Activated effector memory CD4-positive, alpha-beta T cell treated with Interleukin-2 at 50 U/mL for 16 hours (primary cell): ENCODE data around the gene IRGQ.
"Not testable (repeated sequence)": the region's sequence is repeated elsewhere in the genome, so short reads cannot be mapped to it uniquely, and the experiment has no call there.

ENCODE experiments used
- DNase-seq: peaks from one replicate; pipeline ENCODE4 v3.0.0-alpha.2; 2020

Gene IRGQ

DNA sequence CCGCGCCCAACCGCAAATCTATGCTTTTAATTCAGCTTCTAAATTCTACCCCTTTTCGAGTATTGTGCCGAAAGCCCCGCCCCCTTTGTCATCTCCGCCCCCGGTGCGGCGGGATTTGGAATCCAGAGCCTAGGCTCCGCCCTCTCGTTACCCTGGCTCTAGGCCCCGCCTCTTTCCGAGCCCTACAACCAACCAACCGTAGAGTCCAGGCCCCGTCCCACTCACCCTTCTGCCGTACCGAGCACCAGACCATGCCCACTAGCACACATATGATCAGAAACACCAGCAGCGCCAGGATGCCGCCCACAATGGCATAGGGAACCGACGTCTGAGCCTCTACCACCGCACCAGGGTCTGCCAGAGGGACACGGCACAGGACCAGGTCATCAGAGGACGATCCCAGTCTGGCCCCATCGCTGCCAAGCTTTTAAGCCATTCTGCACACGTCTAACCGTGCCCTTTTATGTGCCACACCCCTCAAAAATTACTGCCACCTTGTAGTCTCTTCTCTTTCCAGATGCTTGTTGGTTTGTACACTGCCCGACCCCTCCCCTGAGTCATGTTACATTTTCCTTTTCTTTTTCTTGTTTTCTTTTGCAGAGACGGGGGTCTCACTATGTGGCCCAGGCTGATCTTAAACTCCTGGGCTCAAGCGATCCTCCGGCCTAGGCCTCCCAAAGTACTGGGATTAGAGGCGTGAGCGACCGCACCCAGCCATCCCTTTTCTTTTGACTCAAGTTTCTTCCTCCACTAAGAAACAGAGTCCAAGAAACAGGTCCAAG lies 28.1 kb upstream of the IRGQ start:
- DNase-seq: no peak

DNA sequence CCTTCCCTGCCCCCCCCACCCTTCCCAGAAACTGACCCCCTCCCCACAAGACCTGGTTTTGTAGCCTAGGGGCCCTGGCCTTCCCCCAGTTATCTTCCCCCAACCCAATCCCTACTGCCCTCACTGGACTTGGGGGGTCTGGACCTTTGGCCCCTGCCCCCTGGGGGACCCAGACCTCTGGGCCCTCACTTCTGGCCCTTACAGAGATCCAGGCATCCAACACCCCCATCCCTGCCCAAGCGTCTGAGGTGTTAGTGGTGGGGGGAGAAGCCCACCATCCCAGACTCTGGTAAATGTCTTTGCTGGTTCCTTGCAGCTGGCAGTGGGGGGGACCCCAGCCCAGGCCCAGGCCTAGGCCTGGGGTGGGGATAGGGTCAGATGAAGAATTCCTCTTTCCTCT lies 27.0 kb upstream of the IRGQ start:
- no peak for DNase-seq

DNA sequence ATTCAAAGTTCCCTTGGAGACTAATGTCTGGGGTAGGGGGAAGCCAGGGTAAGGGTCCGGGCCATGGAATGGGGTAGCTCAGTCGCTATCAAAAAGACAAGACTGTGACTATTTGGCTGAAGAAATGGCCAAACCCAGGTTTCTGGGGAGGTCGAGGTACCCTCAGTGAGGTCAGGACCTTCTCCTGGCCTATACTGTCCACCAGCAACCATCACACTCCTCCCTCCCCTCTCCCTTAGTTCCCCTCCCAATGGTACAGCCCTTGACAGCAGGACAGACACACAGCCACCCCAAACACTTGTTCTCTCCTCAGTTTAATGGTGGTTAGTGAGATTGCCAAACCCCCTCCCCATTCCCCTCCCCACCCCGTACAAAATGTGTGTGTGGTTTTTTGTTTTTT lies 26.1 kb upstream of the IRGQ start:
- DNase-seq: no peak

DNA sequence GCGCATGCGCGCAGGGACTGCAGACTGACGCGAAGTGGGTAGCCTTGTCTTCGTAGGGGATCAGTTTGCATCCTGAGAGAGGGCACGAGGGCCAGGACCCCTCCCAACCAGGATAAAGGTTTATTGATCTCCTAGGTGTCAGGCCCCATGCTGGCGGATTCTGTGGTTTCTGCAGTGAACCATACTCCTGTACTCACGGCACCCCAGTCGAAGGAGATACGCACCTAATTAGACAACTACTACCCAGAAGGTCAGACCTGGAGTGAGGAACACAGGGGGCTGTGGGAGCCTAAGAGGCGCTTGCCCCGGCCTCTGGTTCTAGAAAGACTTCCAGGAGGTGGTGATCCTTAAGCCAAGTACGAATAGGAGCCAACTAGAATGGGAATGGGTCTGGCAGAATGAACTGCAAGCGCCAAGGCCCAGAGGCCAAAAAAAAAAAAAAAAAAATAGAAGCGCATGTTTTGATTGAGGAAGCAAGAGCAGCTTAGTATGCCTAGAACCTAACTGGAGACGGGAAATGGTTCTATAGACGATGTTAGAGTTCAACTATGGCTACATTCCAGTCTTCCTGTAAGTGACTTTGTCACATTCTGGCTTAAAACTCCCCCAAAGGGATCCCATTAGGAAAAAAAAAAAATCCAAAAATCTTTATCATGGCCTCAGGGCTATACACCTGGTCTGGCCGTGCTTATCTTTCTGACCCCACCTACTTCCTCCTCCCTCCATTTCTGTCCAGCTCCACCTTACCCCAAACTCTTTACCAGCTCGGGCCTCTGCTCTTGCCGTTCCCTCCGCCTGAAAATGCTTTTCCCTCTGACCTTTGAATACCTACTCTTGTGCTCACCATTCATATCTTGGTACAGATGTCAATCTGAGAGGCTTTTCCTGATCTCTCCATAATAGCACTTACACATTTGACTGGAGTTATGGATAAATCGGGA lies 24.4 kb upstream of the IRGQ start:
- peak; percentile 71 for DNase-seq

DNA sequence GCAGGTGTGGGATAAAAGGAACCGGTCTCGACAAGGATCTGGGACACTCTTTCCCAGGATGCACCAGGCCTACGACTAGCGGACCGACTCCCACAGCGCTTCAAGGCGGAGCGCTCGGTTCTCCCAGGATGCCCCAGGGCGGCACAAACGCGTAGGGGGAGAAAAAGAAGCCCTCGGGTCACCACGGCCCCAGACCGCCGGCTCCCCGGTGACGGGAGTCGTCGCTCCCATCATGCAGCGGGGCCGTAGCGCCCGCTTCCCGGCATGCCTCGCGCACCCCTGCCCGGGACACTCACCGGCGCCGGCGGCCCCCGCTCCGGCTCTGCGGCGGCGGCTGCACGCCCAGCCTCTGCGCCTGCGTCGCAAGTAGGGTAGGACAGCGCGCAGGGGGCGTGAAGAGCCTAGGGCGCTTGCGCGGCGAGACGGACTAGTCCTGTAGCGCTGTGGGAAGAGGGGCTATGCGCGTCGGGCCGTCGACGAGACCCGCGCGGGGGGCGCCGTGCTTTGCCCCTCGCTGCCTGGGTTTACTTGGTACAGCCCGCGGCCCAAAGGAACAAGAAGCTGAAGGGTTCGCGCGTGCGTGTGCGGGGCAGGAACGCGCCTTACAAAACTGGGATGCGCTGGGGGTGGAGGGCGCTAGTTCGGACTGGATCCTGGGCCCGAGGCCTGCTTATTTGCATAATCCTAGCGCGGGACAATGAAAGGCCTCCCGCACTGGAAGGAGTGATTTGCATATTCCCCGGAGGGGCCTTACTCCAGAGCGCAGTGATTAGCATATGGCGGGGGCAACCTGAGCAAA lies 23.5 kb upstream of the IRGQ start, which contains the start of gene ZNF428:
Gene ZNF428, minus strand, starts transcription at position 368 of the 799 bp plus-strand sequence. CDS start 5,325 bp downstream, outside the sequence.
- DNase-seq: peak; percentile 82

DNA sequence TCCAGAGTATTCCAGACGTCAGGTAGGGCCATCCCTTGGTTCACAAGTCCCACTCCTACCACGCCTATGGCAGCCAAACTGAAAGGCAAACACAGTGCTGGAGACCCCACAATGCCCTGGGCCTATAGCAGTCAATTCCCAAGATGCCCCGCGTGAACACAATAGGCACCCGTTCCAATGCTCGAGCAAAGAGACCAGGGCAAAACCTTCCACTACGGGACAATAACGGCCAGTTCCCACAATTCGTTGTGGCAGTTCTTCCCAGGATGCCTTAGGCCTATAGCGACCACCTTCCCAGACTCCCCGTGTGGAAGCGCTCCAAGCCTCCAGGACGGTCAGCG lies 23.0 kb upstream of the IRGQ start:
- DNase-seq: no peak

DNA sequence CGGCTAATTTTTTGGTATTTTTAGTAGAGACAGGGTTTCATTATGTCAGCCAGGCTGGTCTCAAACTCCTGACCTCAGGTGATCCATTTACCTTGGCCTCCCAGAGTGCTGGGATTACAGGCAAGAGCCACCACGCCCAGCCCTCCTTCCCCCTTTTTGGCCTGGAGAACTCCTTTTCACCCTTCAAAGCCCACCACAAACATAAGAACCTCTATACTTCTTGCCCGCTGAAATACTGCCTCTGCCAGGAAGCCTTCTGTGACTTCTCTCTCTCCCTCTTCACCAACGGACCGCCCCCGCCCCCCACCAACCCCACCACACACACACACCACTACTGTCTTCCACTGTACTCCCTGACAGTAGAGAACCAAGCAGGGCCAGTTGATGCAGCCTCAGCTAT lies 21.0 kb upstream of the IRGQ start:
- no peak for DNase-seq

DNA sequence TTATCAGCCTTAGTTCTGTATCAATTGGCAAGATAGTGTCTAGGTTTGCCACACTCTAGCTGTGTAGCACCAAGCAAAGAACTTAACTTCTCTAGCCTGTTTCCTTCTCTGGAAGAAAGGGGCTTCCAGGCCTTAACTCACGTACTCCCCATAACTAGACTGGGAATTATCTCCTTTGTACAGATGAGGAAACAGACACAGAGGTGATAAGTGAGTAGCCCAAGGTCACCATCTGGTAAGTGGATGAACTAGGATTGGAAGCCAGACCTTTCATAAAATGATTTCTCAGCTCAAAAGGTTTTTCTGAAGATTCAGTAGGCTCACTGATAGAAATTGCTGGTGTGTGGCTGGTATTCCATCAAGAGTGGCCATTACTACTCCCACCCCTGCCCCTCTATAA lies 20.4 kb upstream of the IRGQ start:
- no peak for DNase-seq

DNA sequence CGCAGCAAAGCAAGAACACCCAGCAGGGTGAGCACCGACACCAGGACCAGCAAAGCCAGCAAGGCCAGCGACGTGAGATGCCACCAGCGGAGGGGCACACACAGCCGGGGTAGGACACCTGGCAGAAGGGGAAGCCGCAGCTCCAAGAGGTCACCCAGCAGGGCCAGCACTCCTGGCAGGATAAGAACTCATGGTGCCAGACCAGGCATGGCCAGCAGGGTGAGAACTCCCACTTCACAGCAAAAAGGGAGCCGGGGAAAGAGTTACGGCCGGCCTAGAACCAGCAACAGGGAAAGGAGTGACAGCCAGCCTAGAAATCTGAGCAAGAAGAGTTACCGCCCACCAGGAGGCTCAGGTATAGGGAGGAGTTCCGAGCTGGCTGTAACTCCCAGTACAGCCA lies 16.4 kb upstream of the IRGQ start:
- DNase-seq: no peak

DNA sequence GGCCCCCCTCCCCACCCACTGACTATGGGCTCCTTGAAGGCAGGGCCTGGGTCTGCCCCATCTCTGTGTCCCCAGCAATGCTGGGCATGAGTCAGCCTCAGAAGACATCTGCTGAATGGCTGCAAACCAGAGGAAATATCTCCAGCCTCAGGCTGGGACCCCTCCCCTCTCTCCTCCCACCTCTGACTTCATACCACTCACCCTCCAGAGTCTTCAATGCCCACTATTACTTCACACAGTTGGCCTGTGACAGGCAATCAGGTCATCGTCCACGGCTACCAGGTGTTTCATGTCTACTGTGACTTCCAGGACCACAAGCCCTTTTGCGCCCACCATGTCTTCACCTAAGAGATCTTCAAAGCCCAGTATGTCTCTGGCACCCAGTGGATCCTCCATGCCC lies 15.9 kb upstream of the IRGQ start, which contains the start of gene SRRM5:
Gene SRRM5, plus strand, starts transcription at position 301 of the 400 bp plus-strand sequence. Its CDS starts 34 bp downstream, at position 335.
- no peak for DNase-seq

DNA sequence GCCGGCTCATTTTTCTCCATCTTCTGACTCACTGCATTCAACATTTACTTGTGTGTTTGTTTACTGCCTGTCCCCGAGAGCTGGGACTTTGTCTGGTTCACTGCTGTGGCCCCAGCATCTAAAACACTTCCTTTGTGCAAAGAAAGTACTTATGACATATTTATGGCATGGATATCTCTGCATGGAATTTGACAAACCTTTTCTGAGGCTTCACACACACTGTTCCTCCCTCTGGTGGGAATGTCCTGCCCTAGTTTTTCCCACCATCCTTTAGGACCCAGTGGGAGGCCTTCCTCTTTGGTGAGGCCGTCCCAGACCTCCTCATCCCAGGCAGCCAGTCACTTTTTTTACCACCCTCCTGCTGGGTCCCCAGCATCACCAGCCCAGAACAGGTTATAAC lies 14.6 kb upstream of the IRGQ start:
- no peak for DNase-seq

DNA sequence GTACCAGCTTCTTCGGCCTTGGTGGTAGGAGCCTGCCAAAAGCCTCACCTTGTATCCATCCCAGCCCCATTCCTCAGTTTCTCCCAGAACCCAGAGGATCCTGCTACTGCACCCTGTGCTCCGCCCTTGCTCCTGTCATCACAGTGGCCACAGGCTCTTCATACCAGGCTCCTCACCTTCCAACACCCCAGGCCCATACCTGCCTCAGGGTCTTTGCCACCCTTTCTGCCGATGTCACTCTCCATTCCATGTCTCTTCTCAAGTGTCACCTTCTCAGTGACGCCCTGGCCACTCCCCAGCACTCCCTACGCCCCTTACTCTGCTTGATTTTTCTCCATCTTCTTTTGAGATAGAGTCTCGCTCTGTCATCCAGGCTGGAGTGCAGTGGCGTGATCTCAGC lies 13.9 kb upstream of the IRGQ start:
- DNase-seq: no peak

DNA sequence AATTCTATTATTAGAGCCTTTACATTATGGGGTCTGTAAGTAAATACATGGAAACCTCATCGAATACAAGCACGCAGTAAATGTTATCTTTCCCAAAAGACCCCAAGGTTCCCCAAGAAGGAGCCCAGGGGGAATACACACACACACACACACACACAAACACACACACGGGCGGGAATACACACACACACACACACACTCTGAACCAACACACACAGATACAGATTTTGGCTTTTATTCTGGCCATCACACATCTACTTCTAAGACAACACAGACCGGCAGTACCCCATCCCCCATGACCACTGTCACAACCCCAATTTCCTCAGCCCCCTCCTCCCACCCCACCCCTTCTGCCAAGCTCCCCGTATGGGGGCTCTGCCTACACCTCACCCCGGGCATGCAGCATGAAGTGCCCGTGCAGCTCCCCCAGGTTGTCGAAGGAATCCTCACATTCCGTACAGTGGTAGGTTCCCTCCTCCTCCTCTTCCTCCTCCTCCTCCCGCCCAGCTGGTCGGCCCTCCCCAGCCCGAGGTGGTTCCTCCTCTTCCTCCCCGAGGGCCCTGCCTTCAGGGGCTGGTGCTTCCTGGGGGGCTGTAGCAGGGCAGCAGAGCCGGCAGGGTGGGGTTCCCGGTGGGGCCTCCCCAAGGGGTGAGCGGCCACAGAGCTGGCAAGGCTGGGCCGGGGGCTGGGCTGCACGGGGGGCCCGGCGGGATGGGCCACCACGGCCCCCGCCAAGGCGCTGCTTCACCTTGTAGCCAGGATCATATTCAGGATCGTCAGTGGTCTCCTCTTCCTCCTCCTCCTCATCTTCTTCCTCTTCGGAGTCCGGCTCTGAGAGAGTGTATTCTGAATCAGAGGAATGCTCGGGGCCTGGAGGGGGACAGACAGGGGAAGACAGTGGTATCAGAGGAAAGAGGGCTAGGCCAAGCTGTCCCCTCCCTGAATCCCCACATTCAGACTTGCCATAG lies 11.6 kb upstream of the IRGQ start:
- DNase-seq: no peak

DNA sequence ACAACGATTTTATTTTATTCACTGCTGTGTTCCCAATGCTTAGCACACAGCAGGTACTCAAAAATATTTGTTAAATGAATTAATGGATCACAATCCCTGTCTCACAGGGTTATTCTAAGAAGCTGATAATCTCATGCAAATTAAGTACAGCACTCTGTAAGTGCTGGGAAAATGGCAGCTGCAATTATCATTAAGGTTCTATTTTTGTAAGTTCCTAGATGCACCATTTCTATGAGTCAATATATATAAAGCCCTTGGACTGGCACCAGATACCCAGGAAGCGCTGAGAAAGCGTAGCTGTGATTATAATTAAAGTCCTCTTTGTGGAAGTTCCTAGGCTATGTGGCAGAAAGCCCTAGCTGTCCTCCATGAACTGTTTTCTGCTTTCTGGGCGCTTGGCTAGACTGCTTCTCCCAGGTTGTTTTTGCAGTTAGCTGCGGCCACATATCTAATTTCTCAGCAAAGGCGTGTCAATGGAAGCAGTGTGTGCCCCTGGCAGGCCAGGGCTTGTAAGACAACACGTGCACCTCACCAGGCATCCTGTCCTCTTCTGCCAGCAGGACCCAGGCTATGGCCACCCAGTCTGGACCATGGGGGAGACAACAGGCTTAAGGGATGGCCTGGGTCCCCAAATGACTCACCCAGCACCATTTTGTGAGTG lies 10.8 kb upstream of the IRGQ start:
- DNase-seq: no peak

DNA sequence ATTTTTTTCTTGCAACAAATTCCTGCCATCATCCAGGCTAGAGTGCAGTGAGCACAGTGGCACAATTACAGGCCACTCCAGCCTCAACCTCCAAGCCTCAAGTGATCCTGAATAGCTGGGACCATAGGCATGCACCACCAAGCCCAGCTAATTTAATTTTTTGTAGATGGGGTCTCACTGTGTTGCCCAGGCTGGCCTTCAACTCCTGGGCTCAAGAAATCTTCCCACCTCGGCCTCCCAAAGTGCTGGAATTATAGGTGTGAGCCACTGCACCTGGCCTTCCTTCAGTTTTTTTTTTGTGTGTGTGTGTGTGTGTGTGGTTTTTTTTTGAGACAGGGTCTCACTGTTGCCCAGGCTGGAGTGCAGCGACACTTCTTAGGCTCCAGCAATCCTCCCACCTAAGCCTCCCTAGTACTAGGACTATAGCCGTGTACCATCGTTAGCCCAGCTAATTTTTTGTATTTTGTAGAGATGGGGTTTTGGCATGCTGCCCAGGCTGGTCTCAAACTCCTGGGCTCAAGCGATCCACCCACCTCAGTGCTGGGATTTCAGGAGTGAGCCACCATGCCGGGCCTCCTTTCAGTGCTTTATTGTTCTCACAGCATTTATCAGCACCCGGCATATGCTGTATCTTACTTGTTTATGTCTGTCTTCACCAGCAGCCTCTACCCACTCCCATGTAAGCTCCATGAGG lies 10.1 kb upstream of the IRGQ start:
- no peak for DNase-seq

DNA sequence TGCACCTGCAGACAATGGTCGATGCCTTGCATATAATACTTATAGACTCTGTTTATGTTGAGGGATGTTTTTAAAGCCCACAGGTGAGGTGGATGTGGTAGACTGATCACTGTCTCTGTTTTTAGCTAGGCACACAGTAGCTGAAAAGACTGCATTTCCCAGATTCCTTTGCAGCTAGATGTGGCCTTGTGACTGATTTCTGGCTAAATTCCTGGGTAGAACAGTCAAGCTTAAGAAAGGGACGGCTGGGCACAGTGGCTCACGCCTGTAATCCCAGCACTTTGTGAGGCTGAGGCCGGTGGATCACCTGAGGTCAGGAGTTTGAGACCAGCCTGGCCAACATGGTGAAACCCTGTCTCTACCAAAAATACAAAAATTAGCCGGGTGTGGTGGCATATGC lies 4.4 kb upstream of the IRGQ start:
- DNase-seq: not testable (repeated sequence)

DNA sequence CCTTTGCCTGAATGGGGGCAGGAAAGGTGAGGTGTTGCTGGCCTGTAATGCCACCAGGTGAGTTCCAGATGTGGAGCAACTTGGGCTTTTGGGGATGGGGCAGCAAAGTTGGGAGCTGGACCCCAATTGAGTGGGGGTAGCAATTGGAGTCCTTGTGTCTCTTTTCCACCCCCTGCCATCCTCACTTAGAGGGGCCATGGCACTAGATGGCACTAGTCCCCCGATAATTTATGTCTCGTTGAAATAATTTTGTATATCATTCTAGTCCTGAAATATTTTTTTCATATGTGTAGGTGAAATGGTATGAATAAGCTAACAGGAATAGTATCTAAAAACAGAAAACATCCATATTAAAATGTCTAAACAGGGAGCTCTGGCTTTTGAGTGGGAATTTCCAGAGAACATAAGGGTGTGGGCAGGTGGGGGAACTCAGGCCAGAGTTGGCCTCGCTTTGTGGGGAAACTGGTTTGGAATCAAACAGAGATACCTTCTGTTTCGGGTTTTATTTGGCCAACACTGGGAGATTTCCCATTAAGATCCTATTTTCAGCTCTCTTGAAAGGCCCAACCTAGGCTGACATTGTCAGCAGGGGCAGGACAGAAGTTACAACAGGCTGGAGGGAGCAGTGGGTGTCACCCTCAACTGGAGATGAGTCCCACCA lies 3.8 kb upstream of the IRGQ start:
- no peak for DNase-seq

DNA sequence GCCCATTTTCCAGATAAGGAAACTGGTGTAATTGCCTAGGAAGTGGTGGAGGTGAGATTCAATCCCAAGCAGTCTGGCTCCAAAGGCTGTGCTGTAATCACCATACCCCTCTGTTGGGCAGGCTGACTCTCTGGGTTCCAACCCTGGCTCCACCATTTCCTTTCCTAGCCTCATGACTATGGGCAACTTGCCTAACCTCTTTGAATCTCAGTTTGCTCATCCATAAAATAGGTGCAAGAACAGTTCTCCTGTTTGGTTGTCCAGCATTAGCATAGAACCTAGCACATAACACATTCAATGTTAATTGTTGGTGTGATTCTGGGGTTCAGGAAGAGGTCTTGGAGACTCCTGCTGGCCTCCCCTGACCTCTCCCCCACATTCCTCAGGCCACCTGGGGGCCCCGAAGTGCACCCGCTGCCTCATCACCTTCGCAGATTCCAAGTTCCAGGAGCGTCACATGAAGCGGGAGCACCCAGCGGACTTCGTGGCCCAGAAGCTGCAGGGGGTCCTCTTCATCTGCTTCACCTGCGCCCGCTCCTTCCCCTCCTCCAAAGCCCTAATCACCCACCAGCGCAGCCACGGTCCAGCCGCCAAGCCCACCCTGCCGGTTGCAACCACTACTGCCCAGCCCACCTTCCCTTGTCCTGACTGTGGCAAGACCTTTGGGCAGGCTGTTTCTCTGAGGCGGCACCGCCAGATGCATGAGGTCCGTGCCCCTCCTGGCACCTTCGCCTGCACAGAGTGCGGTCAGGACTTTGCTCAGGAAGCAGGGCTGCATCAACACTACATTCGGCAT lies 2.7 kb upstream of the IRGQ start:
- no peak for DNase-seq

DNA sequence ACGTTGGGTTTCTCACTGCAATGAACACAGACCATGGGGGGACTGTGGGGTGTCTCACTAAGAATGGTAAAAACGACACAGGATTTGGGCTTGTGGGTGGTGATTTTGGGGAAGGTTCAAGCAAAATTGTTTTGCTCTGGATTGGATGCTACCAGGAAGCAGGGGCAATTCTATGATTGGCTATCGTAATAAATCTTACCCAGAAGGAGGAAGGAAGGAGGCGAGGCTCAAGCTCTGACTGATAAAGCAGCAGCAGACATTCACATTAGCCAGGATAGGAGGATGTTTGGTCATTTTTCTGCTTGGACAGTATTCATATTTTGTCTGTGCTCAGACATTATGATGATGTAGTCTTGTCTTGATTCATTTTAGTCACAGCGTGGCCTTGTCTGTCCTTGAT lies 1.9 kb upstream of the IRGQ start:
- no peak for DNase-seq
